HL-60/S4 treated with retinoic acid at 250 ng/mL for 4 days and 3 days (cell line): ENCODE data around the gene CCN6.

ENCODE experiments used
- in situ Hi-C: fragments of 300-500 bp; cut with MboI; formaldehyde crosslinking; loops from 2 replicates; pipeline ENCODE4 v1.7.0; 2022; ENCODE audit warnings: low sequenced_read_pairs

CCN6 gene

GRCh38 chr6:112113431-112113830 is 59.5 kb downstream of the CCN6 start:
- in situ Hi-C loops: no loop called here

GRCh38 chr6:112113918-112114317 is 60.0 kb downstream of the CCN6 start:
- in situ Hi-C loops: no loop called here

DNA sequence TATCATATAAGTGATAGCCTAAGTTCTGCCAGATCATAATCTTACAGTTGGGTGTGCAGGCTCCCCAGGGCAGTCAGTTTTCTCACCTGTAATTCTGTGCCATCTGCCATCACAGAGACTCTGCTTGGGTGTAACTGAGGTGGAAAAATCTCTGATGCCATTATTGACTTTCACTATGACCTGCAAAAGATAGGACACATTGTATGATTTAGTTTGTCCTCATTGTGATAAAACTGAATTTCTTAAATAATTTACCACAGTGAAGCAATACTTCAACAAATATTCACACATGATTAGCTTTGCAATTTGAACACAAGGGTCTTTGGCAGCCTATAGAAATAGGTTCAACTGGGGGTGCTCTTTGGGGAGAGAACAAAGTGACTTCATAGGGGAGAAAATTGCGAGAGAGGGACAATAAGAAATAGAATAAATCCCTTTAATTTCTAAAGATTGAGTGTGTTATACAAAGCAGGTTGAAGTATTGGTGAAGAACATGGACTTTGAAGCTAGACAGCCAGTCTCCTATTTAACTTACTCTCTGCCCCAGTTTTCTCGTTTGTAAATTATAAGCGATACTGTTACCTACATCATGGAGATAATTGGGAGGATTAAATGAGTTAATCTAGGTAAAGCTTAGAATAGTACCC is 60.8 kb downstream of the CCN6 start:
- in situ Hi-C loops: no loop called here

DNA sequence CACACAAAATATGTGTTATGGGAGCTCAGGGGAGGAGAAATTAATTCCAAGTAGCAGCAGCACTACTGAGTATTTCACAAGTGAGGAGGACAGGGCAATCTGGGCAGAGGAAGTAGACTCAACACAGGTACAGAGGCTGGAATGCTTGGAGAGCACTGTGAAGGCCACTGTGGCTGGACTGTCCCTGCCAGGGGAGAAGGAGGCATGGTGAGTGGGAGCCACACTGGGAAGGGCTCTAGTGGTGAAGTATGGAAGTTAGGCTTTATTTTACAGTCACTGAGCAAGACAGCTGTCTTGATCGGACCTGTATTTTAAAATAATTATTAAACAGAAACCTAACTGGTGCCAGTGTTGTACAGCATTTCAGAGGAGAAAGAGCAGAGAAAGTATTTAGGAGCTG is 62.3 kb downstream of the CCN6 start:
- in situ Hi-C loops: no loop called here

DNA sequence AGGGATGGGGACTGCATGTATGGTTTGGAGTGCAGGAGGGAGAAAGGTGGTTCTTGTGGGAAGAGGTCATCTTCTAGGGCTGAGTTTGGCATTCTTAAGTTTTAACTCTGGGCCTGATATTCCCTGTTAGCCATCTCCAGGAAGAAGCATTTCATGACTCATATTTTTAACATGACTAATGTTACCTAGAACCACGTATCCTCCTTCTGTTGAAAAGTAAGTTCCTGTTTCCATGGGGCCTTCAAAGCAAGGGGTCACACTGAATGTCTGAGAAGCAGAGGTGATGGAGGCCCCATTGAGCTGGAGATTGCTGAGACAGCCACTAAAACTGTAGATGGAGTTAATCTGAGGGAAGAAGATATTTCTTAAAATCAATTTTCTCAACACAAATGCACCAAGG is 63.6 kb downstream of the CCN6 start:
- in situ Hi-C loops: no loop called here

DNA sequence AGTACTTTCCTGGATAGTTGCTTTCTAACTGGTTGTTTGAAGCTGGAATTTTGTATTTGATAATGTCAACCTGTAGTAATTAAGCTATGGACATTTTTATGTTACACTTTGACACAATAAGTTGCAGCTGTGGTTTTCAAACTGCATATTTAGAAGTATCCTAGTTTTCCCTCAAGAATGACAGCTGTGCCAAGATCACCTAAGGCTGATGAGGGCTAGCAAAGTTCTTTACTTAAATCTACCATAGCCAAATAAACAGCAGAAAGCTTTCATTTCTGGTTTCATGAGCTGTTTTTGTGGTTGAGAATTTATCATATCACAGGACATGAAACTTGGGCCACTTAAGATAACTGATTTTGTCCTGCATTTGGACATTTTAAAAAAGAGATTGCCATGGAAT is 64.1 kb downstream of the CCN6 start:
- in situ Hi-C loops: no loop called here
